WTC11 (cell line): ENCODE measurements around the gene SULF2. TPM values are rescaled to one million over a fixed set of nuclear protein-coding genes. Genes with fewer than 3 reads are reported as not detected.

Experiments
- ATAC-seq: fragments of 200-7000 bp; cut with Tn5 transposase; 2 replicates; pipeline ENCODE4 v1.10.0; 2021; ENCODE audit warnings: mild to moderate bottlenecking, moderate library complexity
- CTCF ChIA-PET: fragments of 300-600 bp; sonication (Branson Sonifier 250); formaldehyde crosslinking; loops from one replicate; lab custom pipeline; 2021; ENCODE audit warnings: antibody characterized with exemption; lab: Charles Lee
- POLR2A ChIA-PET: fragments of 350-600 bp; sonication (Branson Sonifier 250); formaldehyde crosslinking; loops from one replicate; lab custom pipeline; 2021; ENCODE audit warnings: antibody characterized with exemption; lab: Charles Lee
- DNase-seq: peaks from one replicate; pipeline ENCODE4 v3.0.0; 2021; ENCODE audit warnings: low spot score
- H3K27ac Mint-ChIP-seq: 2 replicates; pipeline ENCODE4 v1.8.0; 2021; ENCODE audit warnings: mixed read lengths
- H3K27me3 Mint-ChIP-seq: 2 replicates; pipeline ENCODE4 v1.8.0; 2021; ENCODE audit warnings: low read depth, mild to moderate bottlenecking, moderate library complexity, mixed read lengths
- H3K36me3 Mint-ChIP-seq: 2 replicates; pipeline ENCODE4 v1.8.0; 2021; ENCODE audit warnings: mixed read lengths
- H3K4me1 Mint-ChIP-seq: 2 replicates; pipeline ENCODE4 v1.8.0; 2022; ENCODE audit warnings: mixed read lengths
- H3K4me3 Mint-ChIP-seq: 2 replicates; pipeline ENCODE4 v1.8.0; 2021; ENCODE audit warnings: mild to moderate bottlenecking, moderate library complexity, mixed read lengths
- H3K9me3 Mint-ChIP-seq: 2 replicates; pipeline ENCODE4 v1.8.0; 2021; ENCODE audit warnings: mixed read lengths
- ATF6 ChIP-seq: sonication (generic); formaldehyde crosslinking; IDR thresholded peaks from 2 replicates; pipeline ENCODE4 v1.8.1; 2023; ENCODE audit warnings: mild to moderate bottlenecking, missing genetic modification reagents
- E2F5 ChIP-seq: sonication (generic); formaldehyde crosslinking; IDR thresholded peaks from 2 replicates; pipeline ENCODE4 v1.8.1; 2022; ENCODE audit warnings: mild to moderate bottlenecking, moderate library complexity, missing genetic modification reagents
- JAZF1 ChIP-seq: fragments of 250-450 bp; sonication (Bioruptor Pico); IDR thresholded peaks from 2 replicates; pipeline ENCODE4 v1.9.0; 2021; ENCODE audit warnings: moderate library complexity, mild to moderate bottlenecking, inconsistent platforms
- OVOL2 ChIP-seq: fragments of 250-450 bp; sonication (Bioruptor Pico); IDR thresholded peaks from 2 replicates; pipeline ENCODE4 v1.9.0; 2021; ENCODE audit warnings: mild to moderate bottlenecking, borderline replicate concordance
- SMAD3 ChIP-seq: sonication (generic); formaldehyde crosslinking; IDR thresholded peaks from 2 replicates; pipeline ENCODE4 v1.8.0; 2022; ENCODE audit warnings: missing genetic modification reagents, mild to moderate bottlenecking, borderline replicate concordance
- ZBTB43 ChIP-seq: sonication (generic); formaldehyde crosslinking; IDR thresholded peaks from 2 replicates; pipeline ENCODE4 v1.8.1; 2023; ENCODE audit warnings: mild to moderate bottlenecking, missing genetic modification reagents
- ZNF138 ChIP-seq: sonication (generic); formaldehyde crosslinking; conservative IDR thresholded peaks from 2 replicates; pipeline ENCODE4 v1.8.1; 2022; ENCODE audit warnings: mild to moderate bottlenecking, moderate library complexity, missing genetic modification reagents
- ZNF281 ChIP-seq: sonication (generic); formaldehyde crosslinking; IDR thresholded peaks from 2 replicates; pipeline ENCODE4 v1.8.0; 2023; ENCODE audit warnings: mild to moderate bottlenecking, missing genetic modification reagents
- ZNF532 ChIP-seq: fragments of 250-450 bp; sonication (Bioruptor Pico); IDR thresholded peaks from 2 replicates; pipeline ENCODE4 v1.9.0; 2021; ENCODE audit warnings: mild to moderate bottlenecking, borderline replicate concordance
- total RNA-seq: library from RNA; stranded (reverse); gene quantifications from 3 replicates; pipeline ENCODE4 v1.2.3, GENCODE V29; 2021

Gene SULF2
- total RNA-seq, 1 experiment from 2014 or later = 36.0 TPM

- no peak for ATAC-seq
- Mint-ChIP-seq H3K4me1 (no peaks in the 10 kb centered on the region), H3K9me3 (peaks cover 17% of the 10 kb centered on the region), H3K4me3 (no peak overlapping the region), H3K36me3 (peaks cover 14% of the 10 kb centered on the region), H3K27ac (no peak overlapping the region), H3K27me3 (no peaks in the 10 kb centered on the region)
- ChIA-PET POLR2A (no interaction called here), CTCF (no interaction called here)
- DNase-seq = no peak
- TF ChIP-seq ATF6 (CRISPR knock-in tag) = no peak
- no peak for TF ChIP-seq JAZF1 (CRISPR knock-in tag)
- TF ChIP-seq OVOL2 = no peak
- TF ChIP-seq ZNF532 = no peak
- TF ChIP-seq E2F5 (CRISPR knock-in tag) = no peak
- no peak for TF ChIP-seq ZNF138
These were observed 88.4 kb downstream of the SULF2 start for GRCh38 chr20:47696856-47697255.

- no peak overlapping the region for H3K27ac Mint-ChIP-seq
- ATAC-seq (no peak), DNase-seq (no peak)
- TF ChIP-seq ZBTB43 (no peak), ZNF281 (CRISPR knock-in tag) (no peak), SMAD3 (CRISPR knock-in tag) (no peak)
- peaks cover 39% of the 10 kb centered on the region for H3K9me3 Mint-ChIP-seq
- H3K4me1 Mint-ChIP-seq = peaks cover 11% of the 10 kb centered on the region
- H3K36me3 Mint-ChIP-seq = peaks cover 38% of the 10 kb centered on the region
- no peak overlapping the region for H3K4me3 Mint-ChIP-seq
- CTCF ChIA-PET = interaction anchor here (0.9 to 2.1 kb wide), 3 partner anchors 18 to 31 kb away, joined by 3 to 10 read pairs (median 5); no protein-coding TSS in a partner anchor
- peaks cover 2% of the 10 kb centered on the region for H3K27me3 Mint-ChIP-seq
- POLR2A ChIA-PET = no interaction called here
These were observed 91.1 kb downstream of the SULF2 start for GRCh38 chr20:47694021-47694818.
